ENCODE results near the gene CDH4. TPM values are rescaled to one million over a fixed set of nuclear protein-coding genes. Genes with fewer than 3 reads are reported as not detected.

Gene CDH4
- total RNA-seq, 2 experiments from 2014 or later, result 0.11 to 0.18 TPM

GRCh38 chr20:61927826-61928541 is 675.9 kb downstream of the CDH4 start:
- TF ChIP-seq, protein P1, sequence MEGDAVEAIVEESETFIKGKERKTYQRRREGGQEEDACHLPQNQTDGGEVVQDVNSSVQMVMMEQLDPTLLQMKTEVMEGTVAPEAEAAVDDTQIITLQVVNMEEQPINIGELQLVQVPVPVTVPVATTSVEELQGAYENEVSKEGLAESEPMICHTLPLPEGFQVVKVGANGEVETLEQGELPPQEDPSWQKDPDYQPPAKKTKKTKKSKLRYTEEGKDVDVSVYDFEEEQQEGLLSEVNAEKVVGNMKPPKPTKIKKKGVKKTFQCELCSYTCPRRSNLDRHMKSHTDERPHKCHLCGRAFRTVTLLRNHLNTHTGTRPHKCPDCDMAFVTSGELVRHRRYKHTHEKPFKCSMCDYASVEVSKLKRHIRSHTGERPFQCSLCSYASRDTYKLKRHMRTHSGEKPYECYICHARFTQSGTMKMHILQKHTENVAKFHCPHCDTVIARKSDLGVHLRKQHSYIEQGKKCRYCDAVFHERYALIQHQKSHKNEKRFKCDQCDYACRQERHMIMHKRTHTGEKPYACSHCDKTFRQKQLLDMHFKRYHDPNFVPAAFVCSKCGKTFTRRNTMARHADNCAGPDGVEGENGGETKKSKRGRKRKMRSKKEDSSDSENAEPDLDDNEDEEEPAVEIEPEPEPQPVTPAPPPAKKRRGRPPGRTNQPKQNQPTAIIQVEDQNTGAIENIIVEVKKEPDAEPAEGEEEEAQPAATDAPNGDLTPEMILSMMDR (IDR thresholded peaks at IDR 0.05), result no peak
- H3K4me1 Mint-ChIP-seq (ENCODE audit: low read depth), result no peaks in the 10 kb centered on the region
- no peak overlapping the region for H3K4me3 Mint-ChIP-seq
- intact Hi-C loops (cut with micrococcal nuclease), result no loop called here
- DNase-seq, result no peak
- H3K27ac Mint-ChIP-seq, result no peak overlapping the region
- CTCF ChIA-PET, result no interaction called here
- no peaks in the 10 kb centered on the region for H3K9me3 Mint-ChIP-seq
- no peak for ATAC-seq
- H3K27me3 Mint-ChIP-seq, result no peaks in the 10 kb centered on the region
- POLR2A ChIA-PET, result no interaction called here
- no peaks in the 10 kb centered on the region for H3K36me3 Mint-ChIP-seq (ENCODE audit: low read depth)

- no peak overlapping the region for H3K4me3 Mint-ChIP-seq
- ATAC-seq, result no peak
- no peaks in the 10 kb centered on the region for H3K27me3 Mint-ChIP-seq
- TF ChIP-seq, protein P1 (IDR thresholded peaks at IDR 0.05), result no peak
- intact Hi-C loops (cut with micrococcal nuclease), result no loop called here
- CTCF ChIA-PET, result no interaction called here
- H3K27ac Mint-ChIP-seq, result no peak overlapping the region
- no peak for DNase-seq
- H3K4me1 Mint-ChIP-seq (ENCODE audit: low read depth), result no peaks in the 10 kb centered on the region
- no peaks in the 10 kb centered on the region for H3K9me3 Mint-ChIP-seq
- H3K36me3 Mint-ChIP-seq (ENCODE audit: low read depth), result no peaks in the 10 kb centered on the region
- POLR2A ChIA-PET, result no interaction called here
Observed at GRCh38 chr20:61929561-61929960, 677.5 kb downstream of the CDH4 start.

DNA sequence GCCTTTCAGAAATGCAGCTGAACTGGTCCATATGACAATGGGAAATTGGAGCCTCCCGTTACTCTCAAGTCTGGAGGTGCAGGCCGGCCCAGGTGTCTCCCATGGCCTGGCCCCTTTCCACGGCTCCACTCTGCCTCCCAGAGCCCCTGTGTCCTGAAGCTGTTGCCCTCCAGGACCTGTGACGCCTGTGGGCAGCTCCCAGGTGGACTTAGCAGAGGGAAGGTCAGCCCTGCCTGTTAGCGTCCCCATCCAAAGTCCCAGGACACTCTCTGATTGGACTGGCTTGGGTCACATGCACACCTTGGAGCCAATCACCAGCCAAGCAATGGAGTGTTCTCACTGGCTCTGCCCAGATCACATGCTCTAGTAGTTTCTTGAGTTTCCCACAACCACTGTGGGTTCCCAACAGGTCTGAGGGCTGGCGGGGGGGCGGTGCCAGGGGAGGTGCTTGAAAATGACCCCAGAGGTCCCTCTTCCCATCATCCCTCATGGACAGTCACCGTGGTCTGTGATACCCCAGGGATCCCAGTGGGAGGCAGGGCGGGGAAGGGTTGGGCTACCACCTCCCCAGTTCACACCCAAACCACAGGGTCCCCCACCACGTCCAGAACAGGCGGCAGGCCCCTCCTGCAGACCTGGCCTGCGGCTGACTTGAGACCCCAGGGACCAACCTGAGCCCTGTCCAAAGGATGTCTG is 678.1 kb downstream of the CDH4 start:
- intact Hi-C loops (cut with micrococcal nuclease), result no loop called here
- Mint-ChIP-seq H3K9me3 (no peaks in the 10 kb centered on the region), H3K4me1 (ENCODE audit: low read depth) (no peaks in the 10 kb centered on the region), H3K27ac (no peak overlapping the region), H3K4me3 (no peak overlapping the region), H3K36me3 (ENCODE audit: low read depth) (no peaks in the 10 kb centered on the region), H3K27me3 (no peaks in the 10 kb centered on the region)
- DNase-seq (no peak), ATAC-seq (no peak)
- POLR2A ChIA-PET, result no interaction called here
- CTCF ChIA-PET, result no interaction called here
- TF ChIP-seq, protein P1 (IDR thresholded peaks at IDR 0.05), result no peak

DNA sequence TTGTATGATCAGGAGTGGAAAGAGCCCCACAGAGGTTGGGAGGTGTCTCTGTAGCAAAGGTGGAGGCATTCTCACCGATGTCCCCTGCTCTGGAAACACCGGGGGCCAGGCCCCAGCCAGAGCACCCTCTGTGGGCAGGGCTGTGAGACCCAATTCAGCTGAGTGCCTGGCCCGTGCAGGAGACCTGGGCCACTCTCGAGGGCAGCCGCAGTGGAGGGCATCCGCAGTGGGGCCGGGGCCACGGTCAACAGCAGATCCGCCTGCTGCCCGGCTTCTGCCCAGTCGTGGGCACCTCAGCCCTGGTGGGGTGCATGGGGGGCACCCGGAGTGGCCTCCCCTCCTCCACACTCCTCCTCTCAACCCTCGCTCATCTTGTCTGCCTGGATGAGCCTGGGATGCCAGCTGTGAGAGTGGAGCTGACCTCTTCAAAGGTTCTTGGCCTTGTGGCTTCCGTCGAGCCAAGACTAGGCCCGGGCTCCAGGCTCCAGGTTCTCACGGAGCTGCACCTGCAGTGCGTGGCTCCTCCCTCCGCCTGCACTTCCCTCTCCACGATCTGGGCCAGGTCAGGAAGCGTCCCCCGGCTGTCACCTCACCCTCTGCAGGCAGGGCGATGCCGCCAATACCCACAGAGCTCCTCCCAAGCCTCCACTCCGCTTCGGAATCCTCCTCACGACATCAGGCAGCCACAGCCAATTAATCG is 678.9 kb downstream of the CDH4 start:
- ATAC-seq, result no peak
- Mint-ChIP-seq H3K4me1 (ENCODE audit: low read depth) (no peaks in the 10 kb centered on the region), H3K27ac (no peak overlapping the region), H3K9me3 (no peaks in the 10 kb centered on the region), H3K27me3 (no peaks in the 10 kb centered on the region), H3K4me3 (no peak overlapping the region), H3K36me3 (ENCODE audit: low read depth) (no peaks in the 10 kb centered on the region)
- ChIA-PET POLR2A (no interaction called here), CTCF (no interaction called here)
- DNase-seq, result no peak
- intact Hi-C loops (cut with micrococcal nuclease), result no loop called here
- TF ChIP-seq, protein P1 (IDR thresholded peaks at IDR 0.05), result no peak
